ENCODE results near the gene XYLT2. TPM values are rescaled to one million over a fixed set of nuclear protein-coding genes. Genes with fewer than 3 reads are reported as not detected.
"Not testable (repeated sequence)": the region's sequence is repeated elsewhere in the genome, so short reads cannot be mapped to it uniquely, and the experiment has no call there.

The XYLT2 gene
- total RNA-seq, 2 donors from 2014 or later = 18.1 to 21.9 TPM

DNA sequence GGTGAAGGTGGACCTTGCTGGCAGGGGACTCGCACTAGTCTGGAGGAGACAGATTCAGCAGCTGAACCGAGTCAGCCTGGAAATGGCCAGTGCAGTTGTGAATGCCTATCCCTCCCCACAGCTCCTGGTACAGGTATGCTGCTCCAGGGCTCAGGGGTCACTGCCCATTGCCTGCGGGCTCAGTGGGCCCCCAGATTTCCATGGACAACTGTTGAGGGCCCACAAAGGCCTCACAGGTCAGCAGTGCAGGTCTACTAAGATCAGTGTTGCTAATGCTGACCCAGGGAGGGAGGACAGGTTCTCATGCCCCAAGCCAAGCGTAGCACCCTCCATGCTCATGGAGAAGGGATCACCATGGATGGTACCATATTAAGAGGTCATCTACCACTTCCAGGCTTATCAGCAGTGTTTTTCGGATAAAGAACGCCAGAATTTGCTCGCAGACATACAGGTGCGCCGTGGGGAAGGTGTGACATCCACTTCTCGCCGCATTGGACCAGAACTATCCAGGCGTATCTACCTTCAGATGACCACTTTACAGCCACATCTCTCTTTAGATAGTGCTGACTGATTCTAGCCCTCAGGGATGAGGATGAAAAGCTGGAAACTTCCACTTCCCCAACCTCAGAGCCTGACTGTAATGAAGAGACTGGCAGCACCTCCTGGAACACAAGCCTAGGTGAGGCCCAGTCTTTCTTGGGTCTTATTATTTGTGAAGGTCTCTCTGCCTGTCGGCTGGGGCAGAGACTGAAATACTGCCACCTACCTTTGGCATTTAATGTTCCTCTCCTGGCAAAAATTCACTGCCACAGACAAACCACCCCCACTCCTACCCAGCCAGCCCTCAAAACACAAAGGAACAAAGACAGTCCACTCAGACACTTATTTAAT, 34.7 kb downstream of the XYLT2 start:
- intact Hi-C loops (cut with DNase I) = no loop called here
- peak; percentile 77 for DNase-seq (ENCODE audit: low spot score)

DNA sequence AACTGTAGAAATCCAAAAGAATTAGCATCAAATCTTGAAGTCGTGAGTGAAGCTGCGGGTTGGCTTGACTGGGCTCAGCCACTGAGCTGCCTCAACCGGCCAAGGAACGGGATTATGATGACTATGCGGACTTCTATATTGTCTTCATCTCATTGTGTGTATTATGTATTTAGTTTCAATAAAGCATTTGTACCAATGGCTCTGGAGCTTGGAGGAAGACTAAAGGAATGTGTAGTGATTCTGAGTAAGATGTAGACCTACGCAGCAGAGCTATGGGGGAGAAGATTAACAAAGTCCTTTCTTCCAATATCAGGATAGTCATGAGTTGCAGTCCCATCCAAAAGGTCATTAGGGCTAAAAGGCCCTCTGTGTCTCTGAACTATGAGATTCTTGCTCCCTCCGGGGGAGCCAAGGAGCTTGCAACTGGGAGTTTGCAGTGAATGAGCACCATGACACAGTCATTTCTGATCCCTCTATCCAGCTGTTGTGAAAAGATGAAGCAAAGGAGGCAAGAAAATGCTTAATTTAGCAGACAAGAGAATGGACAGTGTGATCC, 35.4 kb downstream of the XYLT2 start:
- intact Hi-C loops (cut with DNase I) = no loop called here
- DNase-seq (ENCODE audit: low spot score) = peak; percentile 26

DNA sequence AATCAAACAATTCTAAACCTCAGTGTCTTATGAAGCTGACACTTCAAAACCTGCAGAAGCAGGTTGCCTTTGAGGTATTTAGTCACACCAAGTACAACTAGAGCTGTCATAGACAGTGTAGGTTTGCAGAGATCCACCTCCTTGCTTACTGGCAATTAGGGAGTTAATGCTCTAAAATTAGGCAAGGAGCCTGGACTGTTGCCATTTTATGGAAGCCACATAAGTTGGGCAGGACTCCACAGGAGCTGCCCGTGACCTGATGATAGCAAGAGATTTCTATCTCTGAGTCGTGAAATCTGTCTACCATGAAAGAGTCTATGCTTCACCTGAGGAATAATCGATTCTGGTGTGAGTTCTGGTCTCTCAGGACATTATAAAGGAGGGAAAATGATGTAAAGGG, 36.0 kb downstream of the XYLT2 start:
- intact Hi-C loops (cut with DNase I) = no loop called here
- DNase-seq (ENCODE audit: low spot score) = no peak

DNA sequence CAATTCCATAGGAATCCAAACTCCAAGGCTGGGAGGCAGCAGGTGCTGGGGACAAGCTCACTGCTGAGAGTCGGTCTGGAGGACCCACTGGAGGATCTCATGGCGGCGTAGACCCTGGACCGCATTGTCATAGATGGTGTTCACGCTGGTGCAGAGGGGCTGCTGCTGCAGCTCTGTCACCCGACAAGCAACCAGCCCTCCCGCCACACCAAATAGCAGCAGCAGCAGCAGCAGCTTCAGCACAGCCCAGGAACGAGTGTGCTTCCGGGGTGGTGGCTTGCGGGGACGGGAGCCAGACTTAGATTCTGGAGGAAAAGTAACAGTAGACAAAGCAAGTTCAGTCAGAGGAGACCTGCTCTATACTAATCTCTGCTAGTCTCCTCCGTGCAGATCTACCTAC, 37.0 kb downstream of the XYLT2 start:
- intact Hi-C loops (cut with DNase I) = no loop called here
- DNase-seq (ENCODE audit: low spot score) = peak; percentile 74

DNA sequence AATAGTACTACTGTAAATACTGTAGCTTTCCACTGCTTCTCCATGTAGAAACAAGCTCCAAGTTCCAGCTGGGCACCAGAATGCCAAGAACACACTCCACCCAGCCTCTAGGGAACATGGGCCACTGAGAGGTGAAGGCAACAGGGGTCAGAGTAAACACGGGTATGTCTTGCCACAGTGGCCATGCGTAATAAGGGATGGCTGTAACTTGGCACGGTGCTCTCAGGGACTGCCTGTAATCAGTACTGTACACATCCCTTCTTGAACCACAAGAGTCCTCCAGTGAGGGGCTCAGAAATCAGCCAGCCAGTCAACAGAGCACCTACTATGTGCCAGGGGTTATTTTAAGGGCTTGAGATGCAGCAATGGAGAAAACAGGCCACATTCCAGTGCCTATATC, 40.6 kb downstream of the XYLT2 start:
- DNase-seq (ENCODE audit: low spot score) = no peak
- intact Hi-C loops (cut with DNase I) = no loop called here

DNA sequence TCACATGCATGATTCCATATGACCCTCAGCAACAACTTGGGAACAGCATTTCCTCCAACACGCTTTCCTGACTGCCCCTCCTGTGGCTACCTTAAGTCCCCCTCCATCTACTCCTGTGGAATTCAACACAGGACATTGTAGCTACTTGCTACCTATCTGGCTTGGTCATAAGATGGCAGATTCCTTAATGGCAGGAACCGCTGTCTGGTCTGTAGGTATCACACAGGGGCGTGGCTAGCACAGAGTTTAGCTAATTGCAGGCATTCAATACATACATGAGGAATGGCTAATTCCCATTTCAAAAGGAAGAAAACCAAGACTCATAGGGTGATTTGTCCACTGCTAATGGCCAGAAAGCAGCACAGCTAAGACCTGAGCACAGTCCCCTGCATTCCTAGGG, 42.8 kb downstream of the XYLT2 start:
- DNase-seq (ENCODE audit: low spot score) = no peak
- intact Hi-C loops (cut with DNase I) = no loop called here

DNA sequence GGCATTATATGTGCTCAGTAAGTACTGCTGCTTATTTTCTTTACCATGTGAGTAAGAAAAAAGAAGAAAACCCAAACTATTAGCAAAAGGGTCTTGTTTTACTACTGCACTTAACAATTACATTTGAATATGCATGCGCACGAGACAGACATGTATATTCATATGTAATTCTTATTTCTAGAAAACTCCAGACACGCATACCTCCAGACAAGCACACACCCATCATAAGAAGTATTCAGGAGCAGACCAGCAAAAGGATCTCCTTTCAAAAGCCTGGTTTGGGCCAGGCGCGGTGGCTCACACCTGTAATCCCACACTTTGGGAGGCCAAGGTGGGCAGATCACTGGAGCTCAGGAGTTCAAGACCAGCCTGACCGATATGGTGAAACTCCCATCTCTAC, 43.6 kb downstream of the XYLT2 start:
- no peak for DNase-seq (ENCODE audit: low spot score)
- intact Hi-C loops (cut with DNase I) = no loop called here

DNA sequence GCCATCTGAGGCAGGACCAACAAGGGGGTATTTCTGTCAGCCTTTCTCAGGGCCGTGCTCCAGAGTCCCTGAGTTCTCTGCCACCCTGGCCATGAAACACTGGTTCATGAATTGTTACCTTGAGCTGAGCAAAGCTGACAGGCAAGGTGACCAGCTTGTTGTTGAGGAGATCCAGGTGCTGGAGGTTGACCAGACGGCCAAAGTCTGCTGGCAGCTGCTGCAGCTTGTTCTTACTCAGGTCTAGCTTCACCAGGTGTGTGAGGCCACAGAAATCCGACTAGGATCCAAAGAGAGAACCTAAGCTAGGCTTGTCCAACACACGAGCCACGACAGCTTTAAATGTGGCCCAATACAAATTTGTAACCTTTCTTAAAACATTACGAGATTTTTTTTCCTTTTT, 46.7 kb downstream of the XYLT2 start:
- no peak for DNase-seq (ENCODE audit: low spot score)
- intact Hi-C loops (cut with DNase I) = no loop called here

DNA sequence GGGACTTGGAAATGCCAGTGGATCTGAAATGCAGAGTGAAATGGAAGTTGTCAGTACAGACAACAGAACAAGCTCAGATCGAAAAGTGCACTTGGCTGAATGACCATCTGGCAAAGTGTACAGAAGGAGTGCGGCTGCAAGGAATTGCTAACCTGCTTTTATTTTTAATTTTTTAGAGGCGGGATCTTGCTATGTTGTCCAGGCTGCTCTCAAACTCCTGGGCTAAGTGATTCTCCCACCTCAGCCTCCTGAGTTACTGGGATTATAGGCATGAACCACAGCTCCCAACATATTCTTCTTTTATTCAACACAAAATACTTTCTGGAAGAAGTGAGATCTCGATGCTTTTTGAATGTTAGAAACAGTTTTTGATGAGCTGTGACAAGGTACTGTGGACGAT, 47.8 kb downstream of the XYLT2 start:
- DNase-seq (ENCODE audit: low spot score) = no peak
- intact Hi-C loops (cut with DNase I) = no loop called here

DNA sequence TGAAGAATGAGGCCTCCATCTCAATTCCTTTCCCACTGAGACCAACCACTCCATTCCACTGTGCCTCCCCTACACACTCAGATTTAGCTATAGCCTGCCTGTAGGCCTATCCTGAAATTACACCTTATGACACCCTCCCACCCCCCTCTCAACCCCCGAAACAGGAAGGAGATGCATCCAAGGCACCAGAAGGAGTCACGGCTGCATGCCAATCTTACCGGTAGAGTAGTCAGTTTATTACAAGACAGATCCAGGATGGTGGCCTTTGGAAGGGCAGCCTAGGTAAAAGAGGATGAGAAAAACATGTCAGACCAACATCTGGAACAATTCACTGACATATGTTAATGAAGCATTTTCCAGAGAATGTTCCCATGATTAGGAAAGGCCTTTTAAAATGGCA, 48.8 kb downstream of the XYLT2 start:
- intact Hi-C loops (cut with DNase I) = no loop called here
- DNase-seq (ENCODE audit: low spot score) = no peak

DNA sequence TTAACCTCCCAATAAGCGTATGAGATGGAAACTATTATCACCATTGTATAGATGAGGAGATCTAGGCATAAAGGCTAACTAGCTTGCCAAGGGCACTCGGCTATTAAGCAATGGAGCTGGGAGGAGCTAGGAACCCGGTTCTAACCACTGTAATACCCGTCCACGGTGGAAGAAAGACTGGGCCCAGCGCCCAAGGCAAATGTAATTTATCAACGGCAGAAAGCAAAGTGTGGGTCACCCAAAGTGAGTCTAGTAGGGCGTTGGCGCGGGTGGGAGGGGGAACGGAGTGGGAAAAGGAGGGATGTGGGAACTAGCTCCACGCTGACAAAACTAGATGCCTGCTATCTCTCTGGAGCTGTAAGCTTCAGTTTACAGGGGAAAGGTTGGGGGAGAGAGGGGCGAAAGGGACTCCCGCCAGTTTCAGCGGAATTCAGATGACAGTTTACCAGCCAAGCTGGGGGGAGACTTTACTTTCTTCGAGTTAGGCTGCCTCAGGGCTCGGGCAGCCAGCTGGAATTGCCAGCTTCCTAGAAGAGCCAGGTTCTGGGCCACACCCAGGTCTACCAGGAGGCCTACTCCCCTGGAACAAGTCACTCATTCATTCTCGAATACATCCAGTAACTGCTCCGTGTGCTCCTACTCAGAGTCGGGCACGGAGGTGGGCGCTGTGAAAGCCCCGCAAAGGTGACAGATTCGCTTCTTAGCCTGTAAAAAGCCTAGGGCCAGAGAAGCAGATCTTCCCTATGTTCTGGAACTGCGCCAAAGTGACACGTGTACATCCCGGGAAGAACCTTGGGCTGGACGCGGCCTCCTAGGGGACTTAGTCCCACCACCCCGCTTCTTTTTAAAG, 50.6 kb downstream of the XYLT2 start:
- intact Hi-C loops (cut with DNase I) = no loop called here
- DNase-seq (ENCODE audit: low spot score) = peak; percentile 89

DNA sequence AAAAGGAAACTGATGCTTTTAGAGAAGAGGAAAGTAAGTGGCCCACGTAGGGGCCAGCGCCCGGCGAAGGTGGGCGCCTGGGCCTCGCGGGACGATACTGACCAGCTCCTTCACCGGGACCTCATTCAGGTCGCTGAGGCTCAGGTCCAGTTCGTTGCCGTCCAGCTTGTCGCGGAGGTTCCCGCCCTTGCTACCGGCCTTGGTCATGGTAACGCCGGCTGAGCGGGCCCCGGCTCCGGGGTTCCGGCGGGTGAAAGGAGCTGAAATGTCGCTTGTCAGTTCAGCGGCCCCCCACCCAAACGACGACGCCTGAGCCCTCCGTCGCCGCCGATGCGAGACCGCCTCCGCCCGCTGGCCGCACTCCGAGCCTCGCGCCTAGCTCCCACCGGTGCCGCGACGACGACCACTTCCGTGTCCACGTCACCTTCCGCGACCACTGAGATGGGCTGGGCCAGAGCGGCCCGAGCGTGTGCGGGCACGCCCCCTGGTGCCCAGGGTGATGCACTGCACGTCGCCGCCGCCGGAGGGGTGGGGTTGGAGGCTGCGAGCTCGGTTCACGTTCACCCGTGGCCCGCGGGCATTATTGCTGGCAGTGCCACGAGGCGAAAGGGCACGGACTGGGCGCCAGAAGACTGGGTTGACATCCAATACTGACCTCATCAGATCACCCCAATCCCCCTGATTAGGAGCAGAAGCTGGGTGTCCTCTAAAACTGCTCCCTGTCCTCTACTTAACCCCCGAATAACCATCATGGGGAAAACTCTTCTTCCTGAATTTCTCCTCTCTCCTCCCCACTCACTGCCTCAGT, 51.4 kb downstream of the XYLT2 start, which contains the start of gene LRRC59:
LRRC59 (minus strand) TSS at position 413 of the 808 bp plus-strand sequence; CDS start at position 207, 206 bp downstream.
- DNase-seq (ENCODE audit: low spot score) = peak; percentile 98
- intact Hi-C loops (cut with DNase I) = no loop called here

DNA sequence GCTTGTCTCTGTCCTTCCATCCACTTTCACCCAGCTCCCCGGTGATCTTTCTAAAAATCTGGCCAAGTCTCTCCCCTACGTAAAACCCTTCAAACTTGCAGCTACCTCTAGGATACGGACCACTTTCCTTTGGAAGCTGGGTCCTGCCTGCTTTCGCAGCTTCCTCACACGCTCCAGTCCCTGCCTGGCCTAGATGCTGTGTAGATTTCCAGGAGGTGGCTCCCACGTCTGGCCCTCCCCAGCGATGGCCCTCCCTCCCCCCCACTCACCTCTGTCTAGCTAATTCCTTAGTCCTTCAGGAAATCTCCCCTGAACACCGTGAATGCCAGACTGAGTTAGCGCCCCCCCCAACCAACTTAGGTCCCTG, 52.0 kb downstream of the XYLT2 start:
- intact Hi-C loops (cut with DNase I) = no loop called here

DNA sequence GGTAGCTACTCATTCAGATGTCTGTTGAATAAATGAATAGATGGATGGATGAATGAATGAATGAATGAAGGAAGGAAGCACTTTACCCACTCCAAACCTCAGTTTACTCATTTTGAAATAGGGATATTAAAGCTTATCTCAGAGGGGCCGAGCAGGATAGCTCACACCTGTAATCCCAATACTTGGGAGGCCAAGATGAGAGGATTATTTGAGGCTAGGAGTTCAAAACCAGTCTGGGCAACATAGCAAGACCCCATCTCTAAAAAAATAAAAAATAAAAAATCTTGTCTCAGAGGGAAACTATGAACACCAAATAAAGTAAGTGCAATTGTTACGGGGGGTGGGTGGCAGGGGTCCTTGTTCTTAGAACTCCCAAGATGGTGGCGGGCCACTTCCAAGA, 52.7 kb downstream of the XYLT2 start:
- DNase-seq (ENCODE audit: low spot score); intact Hi-C loops (cut with DNase I): not testable (repeated sequence)

More for the DNA sequence above, 52.0 kb downstream of the XYLT2 start:
- no peak for DNase-seq (ENCODE audit: low spot score)

DNA sequence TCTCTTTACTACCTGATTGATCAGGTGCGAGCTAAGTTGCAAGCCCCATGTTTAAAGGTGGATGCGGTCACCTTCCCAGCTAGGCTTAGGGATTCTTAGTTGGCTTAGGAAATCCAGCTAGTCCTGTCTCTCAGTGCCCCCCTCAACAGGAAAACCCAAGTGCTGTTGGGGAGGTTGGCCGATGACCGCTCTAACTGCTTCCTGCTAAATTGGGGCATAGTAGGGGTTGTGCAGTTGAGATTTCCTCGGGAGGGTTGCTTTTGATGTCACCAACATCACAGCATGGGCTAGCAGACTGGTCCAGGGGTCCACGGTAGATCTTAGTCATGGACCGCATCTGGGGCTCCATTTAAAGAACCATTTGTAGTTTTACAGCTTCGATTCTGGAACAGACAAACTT, 53.7 kb downstream of the XYLT2 start:
- DNase-seq (ENCODE audit: low spot score); intact Hi-C loops (cut with DNase I): not testable (repeated sequence)

DNA sequence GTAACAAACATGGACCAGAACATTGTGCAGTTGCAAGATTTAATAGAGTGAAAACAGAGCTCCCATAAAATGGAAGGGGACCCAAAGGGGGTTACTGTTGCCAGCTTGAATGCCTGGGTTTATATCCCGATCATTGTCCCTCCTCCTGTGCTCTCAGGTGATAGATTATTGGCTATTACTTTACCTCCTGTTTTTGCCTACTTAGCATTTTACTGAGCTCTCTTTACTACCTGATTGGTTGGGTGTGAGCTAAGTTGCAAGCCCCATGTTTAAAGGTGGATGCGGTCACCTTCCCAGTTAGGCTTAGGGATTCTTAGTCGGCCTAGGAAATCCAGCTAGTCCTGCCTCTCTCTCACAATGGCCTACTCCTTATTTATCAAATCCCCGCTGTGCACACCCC, 59.4 kb downstream of the XYLT2 start:
- intact Hi-C loops (cut with DNase I) = not testable (repeated sequence)

DNA sequence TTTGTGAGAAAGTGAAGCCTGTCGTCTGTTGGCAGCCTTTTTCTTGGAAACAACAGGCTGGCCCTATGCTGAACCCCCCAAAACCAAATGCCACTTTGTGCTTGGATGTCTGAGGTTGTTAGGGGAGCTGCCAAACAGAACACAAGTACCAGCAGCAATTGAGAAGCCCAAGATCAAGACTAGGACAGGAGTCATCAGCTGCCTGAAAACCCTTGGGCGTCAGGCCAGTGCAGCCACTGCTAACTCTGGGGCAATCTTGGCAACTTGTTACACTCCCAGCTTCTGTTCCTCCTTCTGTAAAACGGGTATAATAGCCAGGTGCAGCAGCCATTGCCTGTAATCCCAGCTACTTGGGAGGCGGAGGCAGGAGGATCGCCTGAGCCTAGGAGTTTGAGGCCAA, 60.7 kb downstream of the XYLT2 start:
- no peak for DNase-seq (ENCODE audit: low spot score)
- intact Hi-C loops (cut with DNase I) = no loop called here

More for the DNA sequence above, 59.4 kb downstream of the XYLT2 start:
- DNase-seq (ENCODE audit: low spot score) = not testable (repeated sequence)

DNA sequence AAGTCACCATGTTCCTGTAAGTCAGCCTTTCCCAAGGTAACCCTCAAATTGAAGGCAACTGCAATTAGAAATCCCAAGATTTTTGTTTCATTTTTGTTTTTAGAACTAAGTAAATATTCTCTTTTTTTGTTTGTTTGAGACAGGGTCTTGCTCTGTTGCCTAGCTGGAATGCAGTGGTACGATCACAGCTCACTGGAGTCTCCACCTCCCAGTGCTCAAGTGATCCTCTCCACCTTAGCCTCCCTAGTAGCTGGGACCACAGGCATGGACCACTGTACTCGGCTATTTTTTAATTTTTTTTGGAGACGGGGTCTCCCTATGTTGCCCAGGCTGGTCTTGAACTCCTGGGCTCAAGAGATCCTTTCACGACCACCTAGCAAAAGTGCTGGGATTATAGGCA, 62.0 kb downstream of the XYLT2 start:
- intact Hi-C loops (cut with DNase I) = no loop called here
- DNase-seq (ENCODE audit: low spot score) = no peak

Data from posterior vena cava (tissue), 2 donors.